GM10847 (cell line): Measurements from ENCODE around the gene STX1B.

Experiments
- POLR2A ChIP-seq: IDR thresholded peaks from 2 replicates; pipeline ENCODE4 v1.6.1; 2011; ENCODE audit not compliant: insufficient read length; ENCODE audit errors: extremely low read depth

Gene STX1B

DNA sequence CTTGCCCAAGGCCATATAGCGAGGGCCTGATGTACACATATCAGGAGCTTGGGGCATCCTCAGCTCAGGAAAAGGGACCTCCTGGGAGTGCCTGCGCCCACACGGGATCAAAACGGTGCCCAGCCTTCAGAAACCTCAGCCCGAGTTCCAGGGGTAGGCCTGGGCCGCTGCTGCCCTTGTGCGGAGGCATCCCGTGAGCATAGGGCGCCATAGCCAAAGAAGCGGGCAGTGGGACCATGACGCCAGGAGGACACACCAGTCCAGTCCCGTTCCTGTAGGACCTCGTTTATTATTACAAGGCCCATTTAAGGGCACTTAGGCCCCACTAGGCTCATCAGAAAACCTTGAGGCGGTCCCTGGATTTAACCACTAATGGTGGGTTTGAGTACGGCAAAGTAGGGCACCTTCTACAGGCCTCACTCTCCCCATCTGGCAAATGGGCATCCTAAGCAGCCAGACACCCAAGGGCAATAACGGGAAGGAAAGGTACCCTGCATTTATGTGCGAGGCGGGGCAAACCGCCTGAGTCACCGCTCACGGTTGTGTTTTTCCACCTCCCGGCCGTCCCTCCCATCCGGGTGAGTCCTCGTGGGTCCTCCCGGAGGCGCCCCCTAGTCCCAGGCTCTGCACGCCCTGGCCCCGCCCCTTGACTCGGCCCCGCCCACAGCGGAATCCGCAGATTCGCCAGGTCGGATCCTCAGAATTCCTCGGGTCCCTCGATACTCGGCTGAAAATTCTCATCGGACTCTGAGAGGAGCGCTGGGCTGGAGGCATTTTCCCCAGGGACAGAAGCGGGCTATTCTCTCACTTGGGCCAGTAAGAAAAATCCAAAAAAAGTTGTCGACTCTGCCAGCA, 53.6 kb downstream of the STX1B start:
- TF ChIP-seq POLR2A = no peak

DNA sequence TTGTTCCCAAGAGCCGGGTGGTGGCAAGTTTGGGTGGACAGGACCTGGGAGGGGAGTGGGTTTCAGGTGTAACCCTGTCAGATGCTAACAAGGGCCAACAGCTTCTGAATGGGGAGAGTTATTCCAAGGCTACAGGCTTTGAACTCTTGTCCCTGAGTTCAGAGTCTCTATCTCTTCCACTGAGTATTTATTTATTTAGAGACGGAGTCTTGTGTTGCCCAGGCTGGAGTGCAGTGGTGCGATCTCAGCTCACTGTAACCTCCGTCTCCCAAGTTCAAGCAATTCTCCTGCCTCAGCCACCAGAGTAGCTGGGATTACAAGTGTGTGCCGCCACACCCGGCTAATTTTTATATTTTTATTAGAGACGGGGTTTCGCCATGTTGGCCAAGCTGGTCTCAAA, 55.4 kb downstream of the STX1B start:
- no peak for TF ChIP-seq POLR2A

DNA sequence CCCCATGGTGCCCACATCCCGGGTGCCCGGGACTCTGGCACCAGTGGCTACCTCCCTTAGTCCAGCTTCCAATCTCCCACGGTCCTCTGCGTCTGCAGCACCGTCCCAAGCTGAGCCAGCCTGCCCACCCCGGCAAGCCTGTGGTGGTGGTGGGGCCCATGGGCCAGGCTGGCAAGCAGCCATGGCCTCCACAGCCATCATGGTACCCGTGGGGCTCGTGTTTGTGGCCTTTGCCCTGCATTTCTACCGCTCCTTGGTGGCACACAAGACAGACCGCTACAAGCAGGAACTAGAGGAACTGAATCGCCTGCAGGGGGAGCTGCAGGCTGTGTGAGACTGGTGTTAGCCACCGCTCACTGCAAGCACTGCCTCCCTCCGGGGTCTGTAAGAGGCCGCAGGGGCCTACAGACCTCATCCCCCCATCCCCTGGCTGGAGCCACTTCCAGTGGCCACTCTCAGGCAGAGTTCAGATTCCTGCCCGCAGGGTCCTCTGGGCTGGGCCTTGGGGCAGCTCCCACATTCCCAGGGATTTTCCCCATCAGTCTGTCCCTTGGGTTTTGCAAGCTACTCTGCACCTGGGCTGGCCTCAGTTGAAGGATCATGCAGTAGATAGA, 56.8 kb downstream of the STX1B start:
- TF ChIP-seq POLR2A = no peak

DNA sequence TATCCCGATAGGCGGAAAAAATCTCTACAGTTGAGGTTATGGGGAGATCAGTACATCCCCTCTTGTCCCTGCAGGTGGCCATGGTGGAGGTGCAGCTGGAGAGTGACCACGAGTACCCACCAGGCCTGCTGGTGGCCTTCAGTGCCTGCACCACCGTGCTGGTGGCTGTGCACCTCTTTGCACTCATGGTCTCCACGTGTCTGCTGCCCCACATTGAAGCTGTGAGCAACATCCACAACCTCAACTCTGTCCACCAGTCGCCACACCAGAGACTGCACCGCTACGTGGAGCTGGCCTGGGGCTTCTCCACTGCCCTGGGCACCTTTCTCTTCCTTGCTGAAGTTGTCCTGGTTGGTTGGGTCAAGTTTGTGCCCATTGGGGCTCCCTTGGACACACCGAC, 57.3 kb downstream of the STX1B start:
- TF ChIP-seq POLR2A = no peak

GRCh38 chr16:30951750-30952149, 58.7 kb downstream of the STX1B start:
- no peak for TF ChIP-seq POLR2A

DNA sequence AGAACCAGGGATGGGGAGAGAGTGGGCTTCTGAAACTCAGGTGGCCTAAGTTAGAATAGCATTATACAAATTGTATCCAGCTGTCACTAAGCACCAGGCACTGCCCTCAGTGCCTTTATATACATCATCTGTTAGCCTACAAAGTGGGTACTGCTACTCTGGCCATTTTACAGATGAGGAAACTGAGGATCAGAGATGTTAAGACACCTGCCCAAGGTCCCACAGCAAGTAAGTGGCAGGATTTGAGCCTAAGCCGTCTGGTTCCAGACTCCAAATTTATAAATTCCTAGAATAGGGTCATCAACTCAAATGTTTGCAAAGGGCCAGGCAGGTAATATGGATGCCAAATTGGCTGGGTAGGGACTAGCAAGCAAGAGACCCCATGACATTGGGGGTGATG, 59.2 kb downstream of the STX1B start:
- no peak for TF ChIP-seq POLR2A

DNA sequence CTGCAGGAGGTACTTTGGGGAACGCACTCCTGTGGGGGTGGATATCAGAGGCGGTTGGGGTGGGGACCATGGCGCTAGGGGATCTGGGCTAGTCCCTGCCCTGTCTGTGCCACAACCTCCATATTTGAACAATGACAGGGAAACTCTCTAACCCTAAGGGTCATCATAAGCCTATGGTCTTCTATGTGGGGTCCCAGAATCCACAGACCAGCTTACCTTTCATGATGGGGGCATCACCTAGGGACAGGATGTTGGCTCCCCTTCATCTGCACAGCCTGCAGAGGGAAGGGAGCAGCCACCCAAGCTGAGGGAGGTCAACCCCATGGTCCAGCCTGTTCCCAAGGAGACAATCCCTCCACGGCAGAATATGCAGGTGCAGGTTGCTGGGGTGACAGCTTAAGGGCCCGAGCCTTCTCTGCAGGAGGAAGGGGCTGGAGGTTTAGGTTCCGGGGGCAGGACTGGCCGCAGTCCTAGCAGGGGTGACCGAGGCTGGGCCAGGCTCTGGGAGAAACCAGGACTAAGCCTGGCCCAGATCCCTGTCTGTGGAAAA, 59.8 kb downstream of the STX1B start:
- TF ChIP-seq POLR2A = no peak

- peak; percentile 64 for TF ChIP-seq POLR2A
These were observed 60.6 kb downstream of the STX1B start for GRCh38 chr16:30949650-30950515.

GRCh38 chr16:30948667-30949649, 61.5 kb downstream of the STX1B start, which contains the start of gene ORAI3:
Gene ORAI3, plus strand, starts transcription at chr16:30949068. Its CDS starts 222 bp downstream, at chr16:30949290.
- TF ChIP-seq POLR2A = peak; percentile 66

GRCh38 chr16:30947859-30948666, 62.4 kb downstream of the STX1B start:
- TF ChIP-seq POLR2A = no peak

GRCh38 chr16:30947541-30947858, 62.9 kb downstream of the STX1B start:
- no peak for TF ChIP-seq POLR2A

DNA sequence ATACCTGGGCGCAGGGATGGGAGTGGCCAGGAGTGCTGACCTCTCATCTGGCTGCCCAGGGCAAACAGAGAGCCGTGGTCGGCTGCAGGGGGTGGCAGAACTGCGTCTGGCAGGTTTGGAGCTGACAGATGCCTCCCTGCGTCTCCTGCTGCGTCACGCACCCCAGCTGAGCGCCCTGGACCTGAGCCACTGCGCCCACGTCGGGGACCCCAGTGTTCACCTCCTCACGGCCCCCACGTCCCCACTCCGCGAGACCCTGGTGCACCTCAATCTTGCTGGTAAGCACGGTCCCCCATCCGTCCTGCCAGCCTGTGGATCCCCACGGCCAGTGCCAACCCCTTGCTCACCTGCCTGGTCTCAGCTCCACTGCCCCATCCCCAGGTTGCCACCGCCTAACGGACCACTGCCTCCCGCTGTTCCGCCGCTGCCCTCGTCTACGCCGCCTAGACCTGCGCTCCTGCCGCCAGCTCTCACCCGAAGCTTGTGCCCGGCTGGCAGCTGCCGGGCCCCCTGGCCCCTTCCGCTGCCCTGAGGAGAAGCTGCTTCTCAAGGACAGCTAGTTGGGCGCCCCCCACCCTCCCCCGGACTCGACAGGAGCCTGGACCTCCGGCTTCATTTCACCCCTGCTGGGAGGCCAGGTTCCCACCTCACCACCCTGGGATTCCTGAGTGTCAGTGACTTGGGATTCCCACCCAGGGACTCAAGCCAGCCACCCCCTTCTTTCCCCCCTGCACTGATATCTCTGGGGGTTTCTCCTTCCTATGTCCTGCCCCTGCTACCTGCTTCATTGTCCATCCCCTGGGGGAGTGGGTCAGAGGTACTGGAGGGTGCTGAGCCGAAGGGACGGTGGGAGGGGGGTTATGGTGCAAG, 63.5 kb downstream of the STX1B start:
- no peak for TF ChIP-seq POLR2A

GRCh38 chr16:30944352-30944751, 66.1 kb downstream of the STX1B start:
- TF ChIP-seq POLR2A = no peak
